CD4-positive, alpha-beta T cell treated with Interleukin-4 for 4 hours (primary cell): ENCODE results near the gene CT45A5.
"Not testable (repeated sequence)": the region's sequence is repeated elsewhere in the genome, so short reads cannot be mapped to it uniquely, and the experiment has no call there.

Experiments used
- DNase-seq: peaks from one replicate; pipeline ENCODE4 v3.0.0-alpha.2; 2020

The CT45A5 gene

GRCh38 chrX:135785403-135785802 is at the start of gene CT45A5:
Gene CT45A5, minus strand, starts transcription at chrX:135785503. Its CDS starts 3,774 bp downstream, at chrX:135781729.
- not testable (repeated sequence) for DNase-seq

- DNase-seq: not testable (repeated sequence)
Measured at GRCh38 chrX:135819912-135820311, 34.6 kb upstream of the CT45A5 start, which contains the start of gene CT45A2. Gene CT45A2, minus strand, starts transcription at chrX:135820012. Its CDS starts 3,747 bp downstream, at chrX:135816265.

GRCh38 chrX:135802687-135803086 is 17.4 kb upstream of the CT45A5 start, which contains the start of gene CT45A6:
Gene CT45A6, minus strand, starts transcription at chrX:135802787. Its CDS starts 3,794 bp downstream, at chrX:135798993.
- not testable (repeated sequence) for DNase-seq

- not testable (repeated sequence) for DNase-seq
Measured at GRCh38 chrX:135768091-135768490, 17.2 kb downstream of the CT45A5 start, which contains the start of gene CT45A3. Gene CT45A3, minus strand, starts transcription at chrX:135768191. Its CDS starts 3,747 bp downstream, at chrX:135764444.

GRCh38 chrX:135744739-135745138 is 40.6 kb downstream of the CT45A5 start:
- DNase-seq: not testable (repeated sequence)

GRCh38 chrX:135741192-135741715 is 44.0 kb downstream of the CT45A5 start:
- DNase-seq: no peak

GRCh38 chrX:135740681-135741149 is 44.6 kb downstream of the CT45A5 start:
- no peak for DNase-seq

GRCh38 chrX:135737366-135738071 is 47.8 kb downstream of the CT45A5 start:
- DNase-seq: no peak

- not testable (repeated sequence) for DNase-seq
Measured at GRCh38 chrX:135734666-135735065, 50.6 kb downstream of the CT45A5 start.
